Dedifferentiated amniotic fluid mesenchymal stem cell (primary cell): Measurements from ENCODE around the gene INPP4B.

Experiments
- DNase-seq: peaks from one replicate; pipeline ENCODE4 v3.0.0-alpha.2; 2016; ENCODE audit errors: extremely low spot score

INPP4B gene

DNA sequence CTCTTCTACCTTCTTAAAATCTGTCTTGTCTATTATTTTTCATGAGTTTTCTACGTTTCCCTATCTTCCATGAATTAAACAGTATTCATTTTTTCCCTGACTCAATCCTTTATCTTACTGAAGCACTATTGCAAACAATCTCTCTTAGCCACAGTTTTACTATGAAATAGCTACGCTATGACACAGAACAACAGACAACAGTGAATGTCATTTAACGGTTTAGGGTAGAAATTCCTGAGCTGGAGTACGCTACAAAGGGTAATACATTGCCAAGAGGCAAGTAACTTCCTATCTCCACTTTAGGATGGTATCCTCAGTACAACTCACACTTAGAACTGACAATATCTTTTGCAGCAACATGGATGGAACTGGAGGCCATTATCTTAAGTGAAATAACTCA lies 552.6 kb downstream of the INPP4B start:
- DNase-seq: no peak

DNA sequence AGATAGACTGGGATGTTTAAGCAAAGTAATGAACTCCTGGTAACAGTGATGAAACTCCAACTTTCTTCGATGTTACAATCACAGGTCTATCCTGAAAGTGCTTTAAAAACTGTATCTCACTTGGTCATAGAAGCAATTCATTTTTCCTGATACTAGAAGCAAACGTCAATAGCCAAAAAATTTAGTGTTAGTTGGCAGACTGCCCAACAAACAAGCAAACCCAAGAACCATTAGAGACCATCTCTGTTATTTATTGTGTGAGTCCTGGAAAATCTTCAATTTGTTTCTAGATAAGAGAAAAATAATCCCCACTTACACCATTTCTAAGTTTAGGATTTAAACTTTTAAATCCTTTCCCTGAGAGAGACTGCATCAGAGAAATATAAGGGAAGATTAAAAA lies 553.9 kb downstream of the INPP4B start:
- no peak for DNase-seq

DNA sequence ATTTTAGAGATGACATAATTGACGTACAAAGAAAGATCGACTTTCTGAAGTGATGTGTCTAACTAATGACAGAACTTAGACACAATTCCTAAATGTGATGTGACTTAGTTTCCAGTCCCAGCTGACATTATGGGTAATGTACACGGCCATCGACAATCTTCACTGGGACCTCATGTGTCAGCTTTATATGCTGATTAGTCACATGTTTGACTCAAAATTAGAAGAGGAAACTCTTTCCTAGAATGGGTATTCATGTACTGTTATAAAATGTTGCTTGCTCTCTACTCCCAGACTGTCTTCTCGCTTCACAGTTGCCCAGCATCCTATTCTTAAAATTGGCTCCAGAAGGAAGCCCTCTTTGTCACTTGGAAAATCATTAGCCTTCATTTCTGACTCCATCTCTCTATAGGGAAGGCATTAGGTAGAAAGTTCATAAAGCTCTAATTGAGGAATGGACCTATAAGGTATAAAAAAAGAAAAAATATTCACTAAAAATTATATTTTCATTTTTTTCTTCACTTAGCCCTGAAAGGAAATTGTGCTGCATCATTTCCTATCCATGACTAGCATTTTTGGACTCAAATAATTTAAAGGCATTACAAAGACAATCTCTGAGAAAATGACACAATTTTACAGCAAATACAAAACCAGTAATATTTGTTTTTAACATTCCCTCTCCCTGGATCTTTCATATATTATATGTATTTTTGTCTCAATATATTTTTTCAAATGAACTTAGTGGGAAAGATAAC lies 554.6 kb downstream of the INPP4B start:
- no peak for DNase-seq

DNA sequence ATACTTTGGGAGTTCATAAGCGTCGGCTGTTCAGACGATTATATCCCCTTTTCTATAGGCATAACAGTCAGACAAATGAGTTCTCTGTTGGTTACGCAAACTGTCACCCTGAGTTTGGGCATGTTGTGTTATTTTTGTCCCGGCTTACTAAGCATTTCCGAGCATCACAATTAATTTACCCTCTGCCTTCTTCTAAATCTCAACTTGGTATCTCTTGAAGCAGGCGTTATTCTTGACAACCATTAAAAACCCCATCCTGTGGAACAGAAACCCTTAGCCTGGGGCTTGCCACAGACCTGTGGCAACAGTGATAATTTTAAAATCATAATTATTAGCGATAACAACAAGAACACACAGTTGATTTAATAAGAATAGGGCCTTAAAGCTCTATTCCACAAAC lies 558.7 kb downstream of the INPP4B start:
- no peak for DNase-seq

DNA sequence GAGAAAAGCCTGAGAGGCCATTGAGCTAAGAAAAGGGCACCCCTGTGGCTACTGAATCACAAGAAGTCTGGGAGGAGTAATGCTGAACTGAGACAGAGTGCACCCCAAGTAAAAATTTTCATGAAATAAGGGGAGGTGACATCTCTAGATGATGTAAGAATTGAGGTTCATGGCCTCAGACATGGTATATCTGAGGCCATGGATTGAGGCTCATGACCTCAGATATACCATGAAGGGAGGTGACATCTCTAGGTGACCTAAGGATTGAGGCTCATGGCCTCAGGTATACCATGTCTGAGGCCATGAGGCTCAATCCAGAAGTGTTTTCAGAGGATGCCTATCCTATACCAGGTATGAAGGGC lies 560.9 kb downstream of the INPP4B start:
- no peak for DNase-seq

DNA sequence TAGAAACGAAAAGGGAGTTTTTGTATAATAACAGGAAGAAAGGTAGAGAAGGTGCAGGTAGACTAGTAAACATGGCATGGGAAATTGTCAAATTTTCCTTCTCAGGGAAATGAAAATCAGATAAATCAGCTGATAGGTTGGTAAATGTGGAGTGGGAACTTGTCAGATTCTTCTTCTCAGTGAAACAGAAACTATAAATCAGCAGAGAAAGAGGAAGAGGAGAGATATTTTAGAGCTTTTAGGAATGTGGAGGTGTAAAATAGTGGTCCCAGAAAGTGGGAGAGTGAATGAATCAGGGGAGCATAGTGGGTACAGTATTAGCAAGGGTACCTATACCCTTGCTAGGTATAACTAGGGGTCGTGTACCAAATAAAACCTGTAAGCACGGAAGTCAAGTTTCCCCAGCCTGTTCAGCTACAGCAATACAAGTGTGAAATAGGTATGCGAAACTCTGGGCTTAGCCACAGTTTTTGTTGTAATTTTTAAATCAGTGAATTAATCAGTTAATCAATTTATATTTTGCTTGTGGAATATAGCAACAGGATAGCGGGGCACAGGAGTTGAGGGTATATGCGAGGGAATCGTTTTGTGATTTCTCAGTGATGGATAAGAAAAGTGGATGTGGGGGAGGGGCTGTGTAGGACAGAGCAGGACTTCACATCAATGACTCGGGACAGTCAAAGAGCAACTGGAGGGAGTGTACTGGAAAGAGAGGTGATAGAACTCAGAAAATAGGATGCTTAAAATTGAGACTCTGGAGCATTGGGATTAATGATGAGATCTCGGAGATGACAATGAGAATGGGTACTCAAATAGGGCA lies 561.5 kb downstream of the INPP4B start:
- DNase-seq: no peak

DNA sequence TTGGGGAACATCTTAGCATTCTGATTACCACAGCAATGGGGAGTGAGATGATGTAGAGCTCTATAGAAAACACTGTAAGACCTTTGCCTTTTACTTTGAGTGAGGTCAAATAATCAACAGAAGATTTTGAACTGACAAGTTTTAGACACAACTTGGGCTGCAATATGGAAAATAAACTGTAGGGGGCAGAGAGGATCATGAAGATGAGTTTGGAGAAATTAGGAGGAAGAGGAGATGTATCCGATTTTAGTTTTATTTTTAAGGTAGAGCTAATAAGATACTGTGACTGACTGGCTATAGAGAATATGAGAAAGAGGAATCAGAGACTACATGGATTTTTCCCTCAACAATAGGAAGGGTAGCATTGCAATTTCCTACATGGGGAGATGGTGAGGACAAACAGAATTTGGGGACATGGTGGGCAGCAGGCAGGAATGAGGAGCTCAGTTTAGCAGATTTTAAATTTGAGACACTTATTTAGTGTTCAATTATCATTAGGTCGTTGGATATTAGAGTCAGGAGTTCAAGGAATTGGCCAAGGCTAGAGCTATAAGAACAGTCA lies 563.1 kb downstream of the INPP4B start:
- peak; percentile 32 for DNase-seq

DNA sequence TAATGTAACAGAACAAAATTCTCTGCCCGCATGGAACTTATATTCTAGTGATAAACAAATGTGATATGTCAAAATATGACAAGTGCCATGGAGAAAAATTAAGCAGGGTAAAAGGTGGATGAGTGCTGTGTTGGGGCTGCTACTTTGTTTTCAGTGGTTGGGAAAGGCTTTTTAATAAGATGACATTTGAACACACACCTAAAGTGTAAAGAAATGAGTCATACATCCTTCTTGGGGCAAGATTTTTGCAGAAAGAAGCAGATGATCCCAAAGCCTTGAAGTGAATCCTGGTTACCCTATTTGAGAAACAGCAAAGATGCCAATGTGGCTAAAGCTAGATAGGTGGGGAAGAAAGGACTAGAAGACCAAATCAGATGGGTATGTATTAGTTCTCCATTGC lies 564.1 kb downstream of the INPP4B start:
- DNase-seq: no peak

DNA sequence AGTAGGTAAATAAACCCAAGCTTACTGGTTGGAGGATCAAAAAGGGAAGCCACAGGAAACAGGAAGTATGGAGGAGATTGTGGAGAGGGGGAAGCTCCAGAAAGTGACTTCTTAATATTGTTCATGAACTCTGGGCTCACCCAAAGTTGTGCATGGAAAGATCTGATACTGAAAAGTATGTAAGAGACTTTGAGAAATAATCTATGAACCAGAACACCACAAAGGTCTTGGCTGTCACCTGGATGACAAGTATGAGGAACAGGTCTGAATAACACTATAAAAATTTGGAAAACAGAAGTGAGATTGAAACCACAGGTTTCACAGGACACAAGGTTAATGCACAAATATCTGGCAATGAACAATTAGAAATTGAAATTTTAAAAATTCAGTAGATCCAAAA lies 567.4 kb downstream of the INPP4B start:
- no peak for DNase-seq

DNA sequence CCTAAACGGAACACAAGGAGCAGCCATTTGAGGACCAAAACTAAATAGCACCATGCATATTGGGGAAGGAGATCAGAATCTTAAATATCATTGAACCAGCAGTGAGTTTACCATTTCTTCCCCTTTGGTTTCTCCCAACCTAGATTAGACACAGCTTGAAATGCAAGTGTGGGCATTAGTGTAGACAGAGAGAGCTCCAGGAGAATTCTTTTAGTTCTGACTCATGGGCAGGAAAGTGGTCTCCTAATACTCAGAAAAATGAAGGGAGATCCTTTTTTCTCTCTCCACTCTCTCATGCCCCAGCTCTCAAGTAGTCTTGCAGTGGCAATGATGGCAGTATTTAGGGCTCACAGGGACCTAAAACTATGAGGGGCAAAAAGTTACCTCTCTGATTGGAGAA lies 567.9 kb downstream of the INPP4B start:
- no peak for DNase-seq

DNA sequence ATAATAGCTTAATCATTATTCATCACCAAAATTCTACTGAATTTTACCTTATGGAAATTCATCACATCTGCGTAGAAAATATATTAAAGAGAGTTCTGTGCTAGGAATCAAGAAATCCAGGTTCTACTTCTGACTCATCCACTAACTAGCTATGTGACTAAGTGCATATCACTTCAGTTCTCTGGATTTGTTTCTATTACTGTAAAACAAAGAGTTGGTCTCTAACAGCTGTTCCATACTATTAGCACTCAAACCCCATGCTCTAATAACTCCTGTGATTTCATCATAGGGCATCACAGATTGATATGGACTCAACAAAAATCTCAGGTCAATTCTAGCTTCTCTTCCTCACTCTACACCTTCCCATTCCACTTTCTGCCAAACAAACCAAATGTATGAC lies 572.0 kb downstream of the INPP4B start:
- no peak for DNase-seq

DNA sequence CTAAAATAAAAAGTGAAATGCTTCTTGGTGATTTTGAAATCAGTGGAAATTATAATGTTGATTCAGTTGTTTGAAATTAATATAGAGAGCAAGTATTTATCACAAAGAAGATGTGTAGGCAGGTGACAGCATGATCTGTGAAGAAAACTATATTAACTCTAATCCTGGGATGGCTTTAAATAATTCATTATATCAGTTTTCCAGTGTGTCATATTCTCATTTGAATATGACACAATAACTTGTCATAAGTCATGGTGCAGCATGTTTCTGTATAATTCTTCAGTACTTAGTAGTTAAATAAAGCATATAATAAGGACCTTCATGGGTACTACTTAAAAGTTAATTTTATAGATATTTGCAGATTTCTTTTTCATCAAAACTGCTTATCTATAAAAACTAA lies 573.6 kb downstream of the INPP4B start:
- DNase-seq: no peak

DNA sequence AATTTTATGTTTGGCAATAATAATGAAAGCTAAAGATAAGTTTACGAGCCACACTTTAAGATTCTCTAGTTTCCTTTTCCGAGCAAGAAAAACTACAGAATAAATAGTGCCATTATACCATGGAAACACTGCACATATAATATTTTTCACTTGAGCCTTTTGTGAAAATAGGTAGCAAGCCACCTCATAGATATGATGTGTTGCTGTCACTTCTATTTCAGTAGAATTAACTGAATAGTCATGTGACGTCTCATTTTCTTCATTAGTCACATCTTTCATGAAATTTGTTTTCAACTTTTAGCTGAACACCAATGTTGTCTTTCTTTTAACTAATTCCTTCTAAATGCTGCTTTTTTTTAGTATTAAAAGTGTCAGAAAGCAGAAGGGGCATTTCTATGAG lies 574.3 kb downstream of the INPP4B start:
- DNase-seq: no peak

DNA sequence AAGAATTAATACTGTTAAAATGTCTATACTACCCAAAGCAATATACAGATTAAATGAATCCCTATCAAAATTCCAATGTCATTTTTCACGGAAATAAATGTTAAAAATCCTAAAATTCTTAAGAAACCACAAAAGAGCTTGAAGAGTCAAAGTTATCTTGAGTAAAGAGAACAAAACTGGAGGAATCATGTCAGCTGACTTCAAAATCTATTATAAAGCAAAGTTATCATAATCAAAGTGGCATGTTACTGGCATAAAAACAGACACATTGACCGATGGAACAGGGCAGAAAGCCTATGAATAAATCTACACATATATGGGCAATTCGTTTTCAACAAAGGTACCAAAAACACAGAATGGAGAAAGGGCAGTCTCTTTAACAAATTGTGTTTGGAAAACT lies 579.0 kb downstream of the INPP4B start:
- no peak for DNase-seq

DNA sequence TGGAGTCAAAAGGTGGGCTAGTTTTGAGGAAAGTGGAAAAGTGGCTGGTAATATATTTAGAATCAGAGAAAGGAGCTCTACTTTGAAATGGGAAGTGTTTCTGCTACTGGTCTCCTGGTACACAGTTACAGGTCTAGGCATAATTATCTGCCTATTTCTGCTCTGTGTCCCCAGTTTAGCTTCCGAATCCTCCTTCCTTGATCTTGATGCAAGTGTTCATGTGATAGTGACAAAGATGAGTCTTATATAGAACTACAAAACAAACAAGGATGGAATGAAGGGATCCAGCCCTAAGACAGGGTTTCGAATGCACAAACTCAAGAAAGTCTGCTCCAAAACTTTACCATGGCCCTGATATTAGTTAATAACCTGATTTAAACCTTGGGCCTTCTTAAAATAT lies 580.2 kb downstream of the INPP4B start:
- no peak for DNase-seq

DNA sequence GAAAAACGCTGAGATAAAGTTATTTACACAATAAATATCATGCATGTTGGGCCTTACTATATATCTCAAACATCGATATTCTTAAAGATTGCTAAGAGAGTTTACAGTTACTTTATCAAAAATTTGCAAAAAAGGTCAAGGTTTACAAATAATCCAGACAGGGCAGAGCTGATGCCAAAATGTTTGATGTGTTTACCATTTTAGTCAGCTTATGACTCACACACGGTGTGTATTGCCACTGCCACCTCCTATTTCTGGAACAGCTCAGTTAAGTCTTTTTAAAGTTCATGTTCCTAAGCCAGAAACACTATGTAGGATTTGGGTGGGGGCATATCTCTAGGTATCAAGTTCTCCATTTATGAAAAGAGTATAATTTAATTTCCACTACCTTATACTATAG lies 580.6 kb downstream of the INPP4B start:
- peak; percentile 24 for DNase-seq

DNA sequence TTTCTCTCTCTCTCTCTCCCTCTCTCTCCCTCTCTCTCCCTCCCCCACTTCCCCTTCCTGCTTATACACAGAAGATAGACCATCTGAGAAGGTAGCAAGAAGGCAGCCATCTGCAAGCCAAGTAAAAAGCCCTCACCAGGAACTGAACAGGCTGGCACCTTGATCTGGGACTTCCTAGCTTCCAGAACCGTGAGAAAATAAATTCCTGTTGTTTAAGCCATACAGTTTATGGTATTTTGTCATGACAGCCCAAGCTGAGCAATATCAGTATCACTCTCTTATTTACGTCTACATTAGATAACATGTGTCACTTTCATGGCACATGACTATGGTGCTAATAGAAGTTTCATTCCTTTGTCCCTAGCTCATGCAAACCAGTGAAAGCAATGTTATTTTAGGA lies 581.1 kb downstream of the INPP4B start:
- no peak for DNase-seq

DNA sequence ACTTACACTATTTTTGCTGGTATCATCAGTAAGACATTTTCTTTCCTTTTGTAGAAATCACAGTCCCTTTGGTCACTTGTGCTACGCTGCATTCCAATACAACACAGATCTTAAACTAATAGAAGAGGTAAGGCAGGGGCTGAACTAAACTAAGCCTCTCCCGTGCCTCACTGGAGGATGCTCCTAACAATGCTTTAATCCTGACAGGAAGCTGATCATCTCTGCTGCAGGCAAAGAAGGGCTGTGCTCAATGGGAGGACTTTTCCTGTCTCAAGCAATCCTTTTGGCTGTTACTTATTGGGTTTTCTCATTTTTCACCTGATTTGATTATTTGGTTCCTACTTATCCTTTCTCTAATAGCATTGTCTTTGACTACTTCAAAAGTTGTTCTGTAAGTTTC lies 583.1 kb downstream of the INPP4B start:
- DNase-seq: no peak

DNA sequence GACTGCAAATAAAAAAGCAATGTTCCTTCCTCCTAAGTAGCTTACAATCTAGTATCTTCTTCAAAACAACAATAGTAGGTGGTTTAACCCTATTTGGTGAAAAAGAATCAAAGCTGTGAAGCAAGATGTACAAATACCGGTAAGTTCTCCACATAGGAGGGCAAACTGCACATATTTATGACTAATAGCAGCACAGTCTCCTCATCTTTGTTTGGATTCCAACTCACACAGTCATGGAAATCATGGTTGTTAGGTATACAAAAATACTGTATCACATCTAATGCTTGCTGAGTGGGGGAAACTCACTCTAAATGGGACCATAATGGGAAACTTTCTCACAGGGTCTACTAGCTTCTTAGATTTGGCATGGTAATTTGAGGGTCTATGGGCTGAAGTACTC lies 597.2 kb downstream of the INPP4B start:
- DNase-seq: no peak

DNA sequence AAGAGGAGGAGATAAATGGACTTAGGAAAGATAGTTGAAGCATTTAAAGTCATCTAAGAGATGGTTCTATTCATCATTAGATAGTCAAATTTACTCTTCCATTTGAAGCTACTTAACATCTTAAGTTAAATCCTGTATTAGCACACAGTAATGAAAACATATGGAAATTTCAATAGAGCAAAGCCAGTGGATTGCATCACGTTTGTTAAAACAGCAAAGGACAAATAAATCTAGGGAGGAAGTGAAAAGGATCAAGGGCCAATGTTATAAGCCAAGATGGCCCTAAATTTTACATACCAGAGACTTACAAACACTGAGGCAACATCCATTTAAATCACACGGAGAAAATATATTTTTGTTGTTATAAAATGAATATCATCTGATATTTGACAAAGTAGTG lies 602.8 kb downstream of the INPP4B start:
- DNase-seq: no peak

DNA sequence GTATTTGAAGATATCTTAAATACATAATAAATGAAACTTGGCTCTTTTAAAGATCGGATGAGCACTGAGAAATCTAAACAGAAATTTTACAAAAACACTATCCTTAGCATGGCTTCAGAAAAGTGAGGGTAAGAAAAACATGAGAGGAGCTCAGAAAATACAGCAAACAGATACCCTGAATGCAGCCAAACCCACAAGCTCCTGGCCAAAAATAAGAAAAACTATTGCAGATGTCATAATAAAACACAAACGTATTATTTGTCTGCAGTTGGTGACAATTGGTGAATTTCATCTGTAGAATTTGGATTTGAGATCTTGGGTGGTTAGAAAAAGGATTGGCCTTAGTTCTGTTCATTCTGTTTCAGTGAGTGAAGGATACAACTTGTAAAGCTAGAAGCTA lies 603.9 kb downstream of the INPP4B start:
- peak; percentile 11 for DNase-seq

DNA sequence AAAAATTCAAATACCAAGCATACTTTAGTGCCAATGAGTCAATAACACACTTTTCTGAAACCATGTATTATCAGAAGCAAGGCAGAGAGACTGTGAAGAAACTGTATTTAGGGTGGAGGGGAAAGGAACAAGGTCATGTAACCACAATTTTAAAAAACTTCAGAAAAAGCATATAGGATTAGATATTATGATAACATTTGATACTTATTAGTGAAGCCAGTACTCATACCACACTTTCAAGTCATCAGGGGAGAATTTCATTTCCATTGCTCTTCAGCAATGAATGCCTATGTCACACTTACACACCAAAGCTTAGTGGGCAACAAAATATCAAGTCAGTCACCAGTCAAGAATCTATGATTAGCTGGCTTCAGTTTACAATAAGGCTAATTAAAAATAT lies 607.5 kb downstream of the INPP4B start:
- peak; percentile 15 for DNase-seq

DNA sequence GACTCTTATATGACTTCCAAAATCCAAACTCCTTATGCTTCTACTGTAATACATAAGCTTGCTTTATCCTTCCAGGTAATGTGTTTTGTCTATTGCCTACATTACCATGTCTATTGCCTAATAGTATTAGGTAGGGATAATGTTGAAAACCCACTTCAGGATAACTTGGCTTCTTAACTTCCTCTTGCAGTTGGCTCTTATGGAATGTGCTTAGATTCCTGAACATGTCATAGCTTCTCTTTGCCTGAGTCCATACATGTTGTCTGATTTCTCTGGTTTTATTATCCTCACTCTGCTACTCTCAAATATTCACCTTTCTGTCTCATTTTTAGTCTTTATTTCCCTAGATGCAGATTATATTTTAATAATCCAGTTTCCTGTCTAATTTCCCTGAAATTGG lies 609.8 kb downstream of the INPP4B start:
- peak; percentile 12 for DNase-seq
